Neural cell (in vitro differentiated cells): Measurements from ENCODE around the gene AGK.

ENCODE experiments used
- EP300 ChIP-seq: fragments of 450-650 bp; conservative IDR thresholded peaks from 2 replicates; pipeline ENCODE4 v1.6.1; 2014; ENCODE audit warnings: antibody characterized with exemption, mild to moderate bottlenecking, moderate library complexity; ENCODE audit not compliant: poor library complexity, severe bottlenecking
- EZH2 ChIP-seq: fragments of 200-600, 300-800 bp; shearing (Covaris generic), sonication (generic); IDR thresholded peaks from 2 replicates; pipeline ENCODE4 v1.6.1; 2014; ENCODE audit warnings: antibody characterized with exemption, low read length, borderline replicate concordance, mild to moderate bottlenecking; ENCODE audit not compliant: insufficient read depth, poor library complexity, severe bottlenecking
- MXI1 ChIP-seq: fragments of 450-650 bp; conservative IDR thresholded peaks from 2 replicates; pipeline ENCODE4 v1.6.1; 2014; ENCODE audit warnings: antibody characterized with exemption, mild to moderate bottlenecking; ENCODE audit not compliant: poor library complexity, severe bottlenecking
- POLR2AphosphoS5 ChIP-seq: IDR thresholded peaks from 2 replicates; pipeline ENCODE4 v1.6.1; 2012
- RAD21 ChIP-seq: fragments of 450-650 bp; conservative IDR thresholded peaks from 2 replicates; pipeline ENCODE4 v1.6.1; 2014; ENCODE audit warnings: antibody characterized with exemption, mild to moderate bottlenecking, moderate library complexity
- SMC3 ChIP-seq: fragments of 450-650 bp; conservative IDR thresholded peaks from 2 replicates; pipeline ENCODE4 v1.6.1; 2014; ENCODE audit warnings: antibody characterized with exemption, mild to moderate bottlenecking, moderate library complexity; ENCODE audit not compliant: poor library complexity
- TAF1 ChIP-seq: IDR thresholded peaks from 2 replicates; pipeline ENCODE4 v1.6.1; 2012; ENCODE audit warnings: low read depth
- TF ChIP-seq, protein P1 (sequence below): fragments of 450-650 bp; IDR thresholded peaks from 2 replicates; pipeline ENCODE4 v1.5.1; 2014; ENCODE audit warnings: antibody characterized with exemption, mild to moderate bottlenecking, moderate library complexity; ENCODE audit not compliant: poor library complexity, severe bottlenecking
- TF ChIP-seq, protein P2 (sequence below): IDR thresholded peaks from 2 replicates; pipeline ENCODE4 v1.6.1; 2012; ENCODE audit warnings: borderline replicate concordance

DNA sequence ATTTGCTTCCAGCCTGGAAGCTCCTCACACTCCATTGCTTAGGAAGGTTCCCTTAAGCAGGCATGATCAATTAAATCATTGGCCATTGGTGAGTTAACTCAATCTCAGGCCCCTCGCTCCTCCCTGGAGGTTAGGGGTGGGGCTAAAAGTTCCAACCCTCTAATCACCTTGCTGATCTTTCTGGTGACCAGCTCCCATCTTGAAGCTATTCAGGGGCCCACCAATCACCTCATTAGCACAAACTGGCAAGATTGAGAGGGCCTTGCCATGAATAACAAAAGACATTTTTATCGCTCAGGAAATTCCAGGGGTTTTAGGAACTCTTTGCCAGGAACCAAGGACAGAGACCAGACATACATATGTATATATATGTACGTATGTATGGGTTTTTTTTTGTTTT, 58.4 kb downstream of the AGK start:
- TF ChIP-seq, protein P1, sequence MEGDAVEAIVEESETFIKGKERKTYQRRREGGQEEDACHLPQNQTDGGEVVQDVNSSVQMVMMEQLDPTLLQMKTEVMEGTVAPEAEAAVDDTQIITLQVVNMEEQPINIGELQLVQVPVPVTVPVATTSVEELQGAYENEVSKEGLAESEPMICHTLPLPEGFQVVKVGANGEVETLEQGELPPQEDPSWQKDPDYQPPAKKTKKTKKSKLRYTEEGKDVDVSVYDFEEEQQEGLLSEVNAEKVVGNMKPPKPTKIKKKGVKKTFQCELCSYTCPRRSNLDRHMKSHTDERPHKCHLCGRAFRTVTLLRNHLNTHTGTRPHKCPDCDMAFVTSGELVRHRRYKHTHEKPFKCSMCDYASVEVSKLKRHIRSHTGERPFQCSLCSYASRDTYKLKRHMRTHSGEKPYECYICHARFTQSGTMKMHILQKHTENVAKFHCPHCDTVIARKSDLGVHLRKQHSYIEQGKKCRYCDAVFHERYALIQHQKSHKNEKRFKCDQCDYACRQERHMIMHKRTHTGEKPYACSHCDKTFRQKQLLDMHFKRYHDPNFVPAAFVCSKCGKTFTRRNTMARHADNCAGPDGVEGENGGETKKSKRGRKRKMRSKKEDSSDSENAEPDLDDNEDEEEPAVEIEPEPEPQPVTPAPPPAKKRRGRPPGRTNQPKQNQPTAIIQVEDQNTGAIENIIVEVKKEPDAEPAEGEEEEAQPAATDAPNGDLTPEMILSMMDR = no peak
- TF ChIP-seq, protein P2, sequence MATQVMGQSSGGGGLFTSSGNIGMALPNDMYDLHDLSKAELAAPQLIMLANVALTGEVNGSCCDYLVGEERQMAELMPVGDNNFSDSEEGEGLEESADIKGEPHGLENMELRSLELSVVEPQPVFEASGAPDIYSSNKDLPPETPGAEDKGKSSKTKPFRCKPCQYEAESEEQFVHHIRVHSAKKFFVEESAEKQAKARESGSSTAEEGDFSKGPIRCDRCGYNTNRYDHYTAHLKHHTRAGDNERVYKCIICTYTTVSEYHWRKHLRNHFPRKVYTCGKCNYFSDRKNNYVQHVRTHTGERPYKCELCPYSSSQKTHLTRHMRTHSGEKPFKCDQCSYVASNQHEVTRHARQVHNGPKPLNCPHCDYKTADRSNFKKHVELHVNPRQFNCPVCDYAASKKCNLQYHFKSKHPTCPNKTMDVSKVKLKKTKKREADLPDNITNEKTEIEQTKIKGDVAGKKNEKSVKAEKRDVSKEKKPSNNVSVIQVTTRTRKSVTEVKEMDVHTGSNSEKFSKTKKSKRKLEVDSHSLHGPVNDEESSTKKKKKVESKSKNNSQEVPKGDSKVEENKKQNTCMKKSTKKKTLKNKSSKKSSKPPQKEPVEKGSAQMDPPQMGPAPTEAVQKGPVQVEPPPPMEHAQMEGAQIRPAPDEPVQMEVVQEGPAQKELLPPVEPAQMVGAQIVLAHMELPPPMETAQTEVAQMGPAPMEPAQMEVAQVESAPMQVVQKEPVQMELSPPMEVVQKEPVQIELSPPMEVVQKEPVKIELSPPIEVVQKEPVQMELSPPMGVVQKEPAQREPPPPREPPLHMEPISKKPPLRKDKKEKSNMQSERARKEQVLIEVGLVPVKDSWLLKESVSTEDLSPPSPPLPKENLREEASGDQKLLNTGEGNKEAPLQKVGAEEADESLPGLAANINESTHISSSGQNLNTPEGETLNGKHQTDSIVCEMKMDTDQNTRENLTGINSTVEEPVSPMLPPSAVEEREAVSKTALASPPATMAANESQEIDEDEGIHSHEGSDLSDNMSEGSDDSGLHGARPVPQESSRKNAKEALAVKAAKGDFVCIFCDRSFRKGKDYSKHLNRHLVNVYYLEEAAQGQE = no peak
- no peak for TF ChIP-seq EP300
- TF ChIP-seq POLR2AphosphoS5 = no peak
- TF ChIP-seq EZH2 = no peak
- TF ChIP-seq MXI1 = no peak
- TF ChIP-seq RAD21 = no peak
- no peak for TF ChIP-seq SMC3
- no peak for TF ChIP-seq TAF1
